Prostate gland (tissue), 2 donors: Measurements from ENCODE around the gene THRAP3. TPM values are rescaled to one million over a fixed set of nuclear protein-coding genes. Genes with fewer than 3 reads are reported as not detected.
"Not testable (repeated sequence)": the region's sequence is repeated elsewhere in the genome, so short reads cannot be mapped to it uniquely, and the experiment has no call there.

ENCODE experiments used
- DNase-seq: peaks from one replicate; pipeline ENCODE4 v3.0.0-alpha.2; 2019; ENCODE audit warnings: low spot score
- H3K27ac ChIP-seq, 2 donors: fragments of 200-600 bp; sonication (generic); 2 replicates each; pipeline ENCODE4 v1.5.1; 2017 to 2019
- H3K27me3 ChIP-seq: fragments of 200-600 bp; sonication (generic); replicated peaks from 2 replicates; pipeline ENCODE4 v1.5.1; 2019; ENCODE audit not compliant: insufficient read depth
- H3K36me3 ChIP-seq, 2 donors: fragments of 200-600 bp; sonication (generic); 1 replicate in 1 of 2; 2 replicates in 1 of 2; pipeline versions ENCODE4 v1.5.1 to v1.8.1; 2017 to 2019
- H3K4me1 ChIP-seq: fragments of 200-600 bp; sonication (generic); replicated peaks from 2 replicates; pipeline ENCODE4 v1.5.1; 2019
- H3K4me3 ChIP-seq, 2 donors: fragments of 200-600 bp; sonication (generic); 2 replicates each; pipeline ENCODE4 v1.5.1; 2017 to 2019
- H3K9me3 ChIP-seq: fragments of 200-600 bp; sonication (generic); 2 replicates; pipeline ENCODE4 v1.5.1; 2017
- CTCF ChIP-seq, 4 experiments: fragments of 200-600 bp in 2 of 4; fragments of 450-650 bp in 2 of 4; sonication (generic) in 2 of 4; IDR thresholded peaks; 1 replicate in 3 of 4; 2 replicates in 1 of 4; pipeline ENCODE4 v1.5.1; 2016 to 2019; ENCODE audit warnings: antibody characterized with exemption in 4 of 4, mild to moderate bottlenecking in 2 of 4, moderate library complexity in 2 of 4
- POLR2A ChIP-seq: fragments of 450-650 bp; IDR thresholded peaks from one replicate; pipeline ENCODE4 v1.6.1; 2016; ENCODE audit warnings: antibody characterized with exemption, mild to moderate bottlenecking
- POLR2AphosphoS5 ChIP-seq: sonication (generic); formaldehyde crosslinking; IDR thresholded peaks from one replicate; pipeline ENCODE4 v1.6.1; 2017; ENCODE audit warnings: antibody characterized with exemption
- WGBS: methylation state at CpG from one replicate; pipeline ENCODE4 v1.1.5; 2018; 5-methylcytosine and 5-hydroxymethylcytosine counted together
- intact Hi-C: fragments of 100-400 bp; cut with DNase I; formaldehyde crosslinking; loops from one replicate; pipeline ENCODE4 v1.14.2; 2022
- total RNA-seq, 2 donors: library from RNA; depleted of rRNA; stranded (reverse); fragments of >200 nt; gene quantifications; one replicate each; pipeline ENCODE4 v1.1.0, GENCODE V29; 2016

THRAP3 gene
- total RNA-seq, 2 donors from 2014 or later, result 100 to 123 TPM

GRCh38 chr1:36212782-36213181 lies 11.5 kb upstream of the THRAP3 start:
- DNase-seq, result no peak
- no peak overlapping the region for H3K4me3 ChIP-seq
- 84% methylated on average over 2 of the region's 2 CpGs for WGBS
- H3K9me3 ChIP-seq, result no peaks in the 10 kb centered on the region
- TF ChIP-seq POLR2A, result no peak
- TF ChIP-seq POLR2AphosphoS5, result no peak
- TF ChIP-seq CTCF (IDR thresholded peaks at IDR 0.05), result no peak
- H3K4me1 ChIP-seq, result no peaks in the 10 kb centered on the region
- intact Hi-C loops, result no loop called here
- H3K27ac ChIP-seq, result no peak overlapping the region
- H3K27me3 ChIP-seq, result no peaks in the 10 kb centered on the region
- no peaks in the 10 kb centered on the region for H3K36me3 ChIP-seq

GRCh38 chr1:36217670-36218069 lies 6.6 kb upstream of the THRAP3 start:
- 50% methylated on average over 2 of the region's 2 CpGs for WGBS
- no peaks in the 10 kb centered on the region for H3K4me1 ChIP-seq
- no peaks in the 10 kb centered on the region for H3K9me3 ChIP-seq
- H3K27me3 ChIP-seq, result no peaks in the 10 kb centered on the region
- H3K36me3 ChIP-seq, result no peaks in the 10 kb centered on the region
- DNase-seq, result no peak
- TF ChIP-seq POLR2AphosphoS5 (peak; percentile 44), POLR2A (no peak), CTCF (IDR thresholded peaks at IDR 0.05) (peak in 2 of 4 experiments; percentile 37 to 54)
- no peak overlapping the region for H3K4me3 ChIP-seq
- H3K27ac ChIP-seq, result peak overlapping the region; percentile 12 to 33
- intact Hi-C loops, result no loop called here

GRCh38 chr1:36221901-36222300 lies 2.3 kb upstream of the THRAP3 start:
- not testable (repeated sequence) for H3K9me3 ChIP-seq, DNase-seq, H3K36me3 ChIP-seq, H3K27me3 ChIP-seq, H3K4me1 ChIP-seq, H3K4me3 ChIP-seq
- peak overlapping the region in 1 of 2 donors; percentile 98 for H3K27ac ChIP-seq
- intact Hi-C loops, result loop anchor here (5.0 kb wide), 1 partner anchor 60 kb away; no protein-coding TSS in a partner anchor
- WGBS, result 95% methylated on average over 7 of the region's 7 CpGs

- intact Hi-C loops, result loop anchor here (5.0 kb wide), 1 partner anchor 60 kb away; no protein-coding TSS in a partner anchor
- TF ChIP-seq CTCF (IDR thresholded peaks at IDR 0.05), result no peak
- TF ChIP-seq POLR2A, result no peak
- no peak for TF ChIP-seq POLR2AphosphoS5
- no peak for DNase-seq
- no peaks in the 10 kb centered on the region for H3K27me3 ChIP-seq
- peaks cover 11% of the 10 kb centered on the region for H3K4me1 ChIP-seq
- H3K36me3 ChIP-seq, result no peaks in the 10 kb centered on the region
- H3K27ac ChIP-seq, result peak overlapping the region; percentile 98
- no peaks in the 10 kb centered on the region for H3K9me3 ChIP-seq
- 83% methylated on average over 33 of the region's 33 CpGs for WGBS
- peak overlapping the region in 1 of 2 donors; percentile 51 for H3K4me3 ChIP-seq
Observed at GRCh38 chr1:36222481-36223380, 1.5 kb upstream of the THRAP3 start.

- TF ChIP-seq CTCF (IDR thresholded peaks at IDR 0.05) (peak in 1 of 4 experiments; percentile 2), POLR2A (peak; percentile 6), POLR2AphosphoS5 (no peak)
- peak; percentile 45 for DNase-seq
- Histone ChIP-seq H3K9me3 (no peaks in the 10 kb centered on the region), H3K27ac (peak overlapping the region; percentile 98), H3K36me3 (no peaks in the 10 kb centered on the region), H3K4me3 (peak overlapping the region; percentile 37 to 51), H3K27me3 (no peaks in the 10 kb centered on the region), H3K4me1 (peaks cover 11% of the 10 kb centered on the region)
- WGBS, result under 1% methylated on average over 16 of the region's 16 CpGs
- intact Hi-C loops, result loop anchor here (5.0 kb wide), 1 partner anchor 59 kb away; no protein-coding TSS in a partner anchor
Observed at GRCh38 chr1:36223381-36223995, 755 bp upstream of the THRAP3 start.
